SK-N-SH treated with all-trans-retinoic acid at 6 μM for 48 hours (cell line): Measurements from ENCODE around the gene IGDCC3.

Experiments used
- ATAC-seq: fragments of 200-7000 bp; cut with Tn5 transposase; 3 replicates; pipeline ENCODE4 v1.9.1; 2020; ENCODE audit warnings: mild to moderate bottlenecking, moderate library complexity
- ARNTL ChIP-seq: fragments of 450-650 bp; formaldehyde crosslinking; IDR thresholded peaks from 2 replicates; pipeline ENCODE4 v1.5.0; 2020; ENCODE audit warnings: low read depth, mild to moderate bottlenecking, moderate library complexity, borderline replicate concordance
- BACH2 ChIP-seq: fragments of 250-450 bp; sonication (Bioruptor Pico); IDR thresholded peaks from 2 replicates; pipeline ENCODE4 v1.9.0; 2021; ENCODE audit warnings: mild to moderate bottlenecking, borderline replicate concordance
- CREB5 ChIP-seq: fragments of 250-450 bp; sonication (Bioruptor Pico); IDR thresholded peaks from 2 replicates; pipeline ENCODE4 v1.5.1; 2020; ENCODE audit warnings: low read depth, mild to moderate bottlenecking, moderate library complexity
- CSDC2 ChIP-seq: fragments of 250-450 bp; sonication (Bioruptor Pico); IDR thresholded peaks from 2 replicates; pipeline ENCODE4 v1.5.0; 2020; ENCODE audit warnings: mild to moderate bottlenecking, moderate library complexity
- CSRNP3 ChIP-seq: fragments of 250-450 bp; sonication (Bioruptor Pico); IDR thresholded peaks from 2 replicates; pipeline ENCODE4 v1.5.1; 2021; ENCODE audit warnings: mild to moderate bottlenecking, moderate library complexity
- ESRRG ChIP-seq: fragments of 250-450 bp; sonication (Bioruptor Pico); IDR thresholded peaks from 2 replicates; pipeline ENCODE4 v1.6.1; 2021; ENCODE audit warnings: mild to moderate bottlenecking
- GLIS3 ChIP-seq: fragments of 250-450 bp; sonication (Bioruptor Pico); IDR thresholded peaks from 2 replicates; pipeline ENCODE4 v1.5.0; 2020; ENCODE audit warnings: mild to moderate bottlenecking, moderate library complexity
- OSR1 ChIP-seq: fragments of 250-450 bp; sonication (Bioruptor Pico); IDR thresholded peaks from 2 replicates; pipeline ENCODE4 v1.8.0; 2022; ENCODE audit warnings: moderate library complexity, mild to moderate bottlenecking, inconsistent platforms
- PATZ1 ChIP-seq: fragments of 250-450 bp; sonication (Bioruptor Pico); IDR thresholded peaks from 2 replicates; pipeline ENCODE4 v1.8.0; 2020; ENCODE audit warnings: mild to moderate bottlenecking, moderate library complexity, borderline replicate concordance
- POU6F1 ChIP-seq: fragments of 250-450 bp; sonication (Bioruptor Pico); IDR thresholded peaks from 2 replicates; pipeline ENCODE4 v1.8.0; 2021; ENCODE audit warnings: low read depth, mild to moderate bottlenecking, moderate library complexity, borderline replicate concordance
- PPARA ChIP-seq: fragments of 250-450 bp; sonication (Bioruptor Pico); IDR thresholded peaks from 2 replicates; pipeline ENCODE4 v1.5.0; 2020; ENCODE audit warnings: mild to moderate bottlenecking, borderline replicate concordance
- SNAI2 ChIP-seq: fragments of 250-450 bp; sonication (Bioruptor Pico); IDR thresholded peaks from 2 replicates; pipeline ENCODE4 v1.5.0; 2020; ENCODE audit warnings: mild to moderate bottlenecking, moderate library complexity
- TCF4 ChIP-seq: fragments of 250-450 bp; sonication (Bioruptor Pico); IDR thresholded peaks from 2 replicates; pipeline ENCODE4 v1.8.0; 2021; ENCODE audit warnings: mild to moderate bottlenecking, moderate library complexity, borderline replicate concordance
- TOX ChIP-seq: fragments of 250-450 bp; sonication (Bioruptor Pico); IDR thresholded peaks from 2 replicates; pipeline ENCODE4 v1.8.0; 2021; ENCODE audit warnings: mild to moderate bottlenecking, moderate library complexity, borderline replicate concordance
- TSHZ2 ChIP-seq: fragments of 250-450 bp; sonication (Bioruptor Pico); IDR thresholded peaks from 2 replicates; pipeline ENCODE4 v1.5.0; 2020; ENCODE audit warnings: mild to moderate bottlenecking, moderate library complexity
- ZC3H10 ChIP-seq: fragments of 250-450 bp; sonication (Bioruptor Pico); IDR thresholded peaks from 2 replicates; pipeline ENCODE4 v1.5.1; 2021; ENCODE audit warnings: mild to moderate bottlenecking, moderate library complexity
- ZFP3 ChIP-seq: fragments of 250-450 bp; sonication (Bioruptor Pico); IDR thresholded peaks from 2 replicates; pipeline ENCODE4 v1.5.0; 2020; ENCODE audit warnings: mild to moderate bottlenecking, moderate library complexity
- ZFP30 ChIP-seq: fragments of 450-650 bp; formaldehyde crosslinking; IDR thresholded peaks from 2 replicates; pipeline ENCODE4 v1.5.0; 2022; ENCODE audit warnings: mild to moderate bottlenecking, moderate library complexity
- ZNF565 ChIP-seq: fragments of 450-650 bp; formaldehyde crosslinking; conservative IDR thresholded peaks from 2 replicates; pipeline ENCODE4 v1.5.0; 2020; ENCODE audit warnings: low read depth, mild to moderate bottlenecking, moderate library complexity
- ZNF70 ChIP-seq: fragments of 450-650 bp; formaldehyde crosslinking; IDR thresholded peaks from 2 replicates; pipeline ENCODE4 v1.5.0; 2020; ENCODE audit warnings: mild to moderate bottlenecking, moderate library complexity
- ZNF8 ChIP-seq: fragments of 450-650 bp; formaldehyde crosslinking; IDR thresholded peaks from 2 replicates; pipeline ENCODE4 v1.5.0; 2020; ENCODE audit warnings: mild to moderate bottlenecking, moderate library complexity

IGDCC3 gene

GRCh38 chr15:65393091-65393490 lies 15.3 kb upstream of the IGDCC3 start:
- ATAC-seq = no peak
- TF ChIP-seq ZNF70 (no peak), ZNF565 (no peak), TSHZ2 (CRISPR knock-in tag) (no peak), PPARA (CRISPR knock-in tag) (no peak), SNAI2 (CRISPR knock-in tag) (no peak), CREB5 (CRISPR knock-in tag) (no peak), OSR1 (no peak), CSDC2 (CRISPR knock-in tag) (no peak), PATZ1 (CRISPR knock-in tag) (no peak), POU6F1 (CRISPR knock-in tag) (no peak), TCF4 (CRISPR knock-in tag) (no peak), BACH2 (CRISPR knock-in tag) (no peak), ARNTL (CRISPR knock-in tag) (no peak), ZFP3 (no peak), ZFP30 (no peak), TOX (CRISPR knock-in tag) (no peak), ZC3H10 (CRISPR knock-in tag) (no peak)

- TF ChIP-seq CSRNP3 (CRISPR knock-in tag) (no peak), ESRRG (CRISPR knock-in tag) (no peak), OSR1 (no peak), PPARA (CRISPR knock-in tag) (no peak), GLIS3 (CRISPR knock-in tag) (no peak), PATZ1 (CRISPR knock-in tag) (no peak), TSHZ2 (CRISPR knock-in tag) (no peak), ZC3H10 (CRISPR knock-in tag) (no peak), ZFP30 (no peak), ZNF70 (no peak), BACH2 (CRISPR knock-in tag) (no peak), ZFP3 (no peak), TCF4 (CRISPR knock-in tag) (no peak), CSDC2 (CRISPR knock-in tag) (no peak), ZNF8 (no peak), POU6F1 (CRISPR knock-in tag) (no peak)
- ATAC-seq = no peak
Observed at GRCh38 chr15:65392368-65392767, 14.6 kb upstream of the IGDCC3 start.
